Esophagus squamous epithelium (tissue), 5 donors: ENCODE measurements around the gene SPEM3. TPM values are rescaled to one million over a fixed set of nuclear protein-coding genes. Genes with fewer than 3 reads are reported as not detected.

Source experiments
- DNase-seq: peaks from one replicate; lab custom pipeline; 2025; lab: John Stamatoyannopoulos, UW
- H3K27ac ChIP-seq, 4 donors: fragments of 200-600 bp; sonication (generic); one replicate each; pipeline ENCODE4 v1.5.1; 2016 to 2019; ENCODE audit warnings: mild to moderate bottlenecking in 1 of 4
- H3K27me3 ChIP-seq, 4 donors: fragments of 200-600 bp; sonication (generic); 1 replicate in 3 of 4; 2 replicates in 1 of 4; pipeline versions ENCODE4 v1.5.1 to v1.6.0; 2017 to 2021; ENCODE audit warnings: antibody characterized with exemption in 1 of 4
- H3K36me3 ChIP-seq, 3 donors: fragments of 200-600 bp; sonication (generic); one replicate each; pipeline ENCODE4 v1.5.1; 2016 to 2019
- H3K4me1 ChIP-seq, 3 donors: fragments of 200-600 bp; sonication (generic); one replicate each; pipeline ENCODE4 v1.5.1; 2017 to 2019
- H3K4me3 ChIP-seq, 4 donors: fragments of 200-600 bp; sonication (generic); 1 replicate in 3 of 4; 2 replicates in 1 of 4; pipeline ENCODE4 v1.5.1; 2016 to 2019; ENCODE audit warnings: mild to moderate bottlenecking in 2 of 4, moderate library complexity in 1 of 4
- H3K9me3 ChIP-seq, 3 donors: fragments of 200-600 bp; sonication (generic); one replicate each; pipeline ENCODE4 v1.5.1; 2016 to 2019
- POLR2A ChIP-seq, 4 donors: fragments of 450-650 bp; IDR thresholded peaks; one replicate each; pipeline ENCODE4 v1.6.1; 2017; ENCODE audit warnings: antibody characterized with exemption in 4 of 4, mild to moderate bottlenecking in 4 of 4, moderate library complexity in 3 of 4
- WGBS, 2 donors: methylation state at CpG; one replicate each; pipeline ENCODE4 v1.1.5; 2018; 5-methylcytosine and 5-hydroxymethylcytosine counted together
- intact Hi-C: fragments of 100-400 bp; cut with DNase I; formaldehyde crosslinking; loops from one replicate; pipeline ENCODE4 v1.15.0; 2022
- total RNA-seq, 4 donors: library from RNA; depleted of rRNA; stranded (reverse); fragments of >200 nt; gene quantifications; one replicate each; pipeline ENCODE4 v1.1.0, GENCODE V29; 2016
- TF ChIP-seq, protein P1 (sequence below), 6 experiments: fragments of 450-650 bp in 4 of 6; fragments of 200-600 bp in 2 of 6; sonication (generic) in 2 of 6; IDR thresholded peaks; one replicate each; pipeline ENCODE4 v1.5.1; 2016 to 2019; ENCODE audit warnings: antibody characterized with exemption in 6 of 6, mild to moderate bottlenecking in 4 of 6, moderate library complexity in 4 of 6
- donor health status: DM: yes; HTN: yes; CAD: no.

The SPEM3 gene
- total RNA-seq, 4 donors from 2014 or later = not detected

DNA sequence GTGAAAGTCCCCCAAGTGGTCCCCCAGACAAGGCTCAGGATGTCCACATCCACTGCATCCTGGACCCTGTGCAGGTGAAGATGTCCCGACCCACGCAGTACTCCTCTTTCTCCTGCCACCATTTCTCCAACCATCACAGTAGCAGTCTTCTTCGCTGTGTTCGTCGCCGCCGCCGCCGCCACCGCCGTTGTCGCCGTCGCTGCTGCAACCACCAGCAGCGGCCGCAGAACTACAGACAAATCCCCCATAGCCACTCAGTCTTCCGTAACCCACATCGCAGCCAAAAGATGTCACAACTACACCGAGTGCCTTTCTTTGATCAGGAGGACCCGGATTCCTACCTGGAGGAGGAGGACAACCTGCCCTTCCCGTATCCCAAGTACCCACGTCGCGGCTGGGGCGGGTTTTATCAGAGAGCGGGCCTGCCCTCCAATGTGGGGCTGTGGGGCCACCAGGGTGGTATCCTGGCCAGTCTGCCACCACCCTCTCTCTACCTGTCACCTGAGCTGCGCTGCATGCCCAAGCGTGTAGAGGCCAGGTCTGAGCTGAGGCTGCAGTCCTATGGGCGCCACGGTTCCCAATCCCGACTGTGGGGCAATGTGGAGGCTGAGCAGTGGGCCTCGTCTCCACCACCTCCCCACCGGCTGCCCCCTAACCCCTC is 2.3 kb upstream of the SPEM3 start:
- H3K27me3 ChIP-seq = no peaks in the 10 kb centered on the region
- intact Hi-C loops = no loop called here
- no peaks in the 10 kb centered on the region for H3K4me1 ChIP-seq
- WGBS, 2 donors = 94 to 95% methylated on average over 20 to 21 of the region's 33 CpGs
- no peak overlapping the region for H3K4me3 ChIP-seq
- no peak overlapping the region for H3K27ac ChIP-seq
- no peak for DNase-seq
- no peaks in the 10 kb centered on the region for H3K9me3 ChIP-seq
- TF ChIP-seq, protein P1, sequence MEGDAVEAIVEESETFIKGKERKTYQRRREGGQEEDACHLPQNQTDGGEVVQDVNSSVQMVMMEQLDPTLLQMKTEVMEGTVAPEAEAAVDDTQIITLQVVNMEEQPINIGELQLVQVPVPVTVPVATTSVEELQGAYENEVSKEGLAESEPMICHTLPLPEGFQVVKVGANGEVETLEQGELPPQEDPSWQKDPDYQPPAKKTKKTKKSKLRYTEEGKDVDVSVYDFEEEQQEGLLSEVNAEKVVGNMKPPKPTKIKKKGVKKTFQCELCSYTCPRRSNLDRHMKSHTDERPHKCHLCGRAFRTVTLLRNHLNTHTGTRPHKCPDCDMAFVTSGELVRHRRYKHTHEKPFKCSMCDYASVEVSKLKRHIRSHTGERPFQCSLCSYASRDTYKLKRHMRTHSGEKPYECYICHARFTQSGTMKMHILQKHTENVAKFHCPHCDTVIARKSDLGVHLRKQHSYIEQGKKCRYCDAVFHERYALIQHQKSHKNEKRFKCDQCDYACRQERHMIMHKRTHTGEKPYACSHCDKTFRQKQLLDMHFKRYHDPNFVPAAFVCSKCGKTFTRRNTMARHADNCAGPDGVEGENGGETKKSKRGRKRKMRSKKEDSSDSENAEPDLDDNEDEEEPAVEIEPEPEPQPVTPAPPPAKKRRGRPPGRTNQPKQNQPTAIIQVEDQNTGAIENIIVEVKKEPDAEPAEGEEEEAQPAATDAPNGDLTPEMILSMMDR (IDR thresholded peaks at IDR 0.05) = no peak
- H3K36me3 ChIP-seq = no peaks in the 10 kb centered on the region

DNA sequence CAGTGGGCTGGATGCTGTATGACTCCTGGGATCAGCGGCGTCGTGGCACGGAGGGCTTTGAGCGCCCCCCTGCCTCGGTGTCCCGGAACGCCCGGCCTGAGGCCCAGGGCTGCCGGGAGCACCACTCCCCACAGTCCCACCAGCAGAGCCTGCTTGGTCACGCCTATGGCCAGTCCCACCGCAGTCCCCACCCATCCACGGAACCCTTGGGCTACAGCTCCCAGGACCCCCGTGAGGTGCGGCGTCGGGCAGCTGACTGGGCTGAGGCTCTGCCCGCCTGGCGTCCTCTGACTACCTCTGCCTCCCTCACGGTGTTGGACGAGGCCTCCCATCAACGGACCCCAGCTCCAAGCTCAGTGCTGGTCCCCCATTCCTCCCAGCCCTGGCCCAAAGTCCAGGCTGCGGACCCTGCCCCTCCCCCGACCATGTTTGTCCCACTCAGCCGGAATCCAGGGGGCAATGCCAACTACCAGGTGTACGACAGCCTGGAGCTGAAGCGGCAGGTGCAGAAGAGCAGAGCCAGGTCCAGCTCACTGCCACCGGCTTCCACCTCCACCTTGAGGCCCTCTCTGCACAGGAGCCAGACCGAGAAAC is 1.7 kb upstream of the SPEM3 start:
- WGBS, 2 donors = 73 to 81% methylated on average over 2 to 4 of the region's 29 CpGs
- Histone ChIP-seq H3K4me3 (no peak overlapping the region), H3K36me3 (no peaks in the 10 kb centered on the region), H3K27ac (no peak overlapping the region), H3K27me3 (no peaks in the 10 kb centered on the region), H3K4me1 (no peaks in the 10 kb centered on the region), H3K9me3 (no peaks in the 10 kb centered on the region)
- TF ChIP-seq POLR2A (IDR thresholded peaks at IDR 0.05) = no peak
- TF ChIP-seq, protein P1 (IDR thresholded peaks at IDR 0.05) = no peak
- no peak for DNase-seq
- intact Hi-C loops = no loop called here

DNA sequence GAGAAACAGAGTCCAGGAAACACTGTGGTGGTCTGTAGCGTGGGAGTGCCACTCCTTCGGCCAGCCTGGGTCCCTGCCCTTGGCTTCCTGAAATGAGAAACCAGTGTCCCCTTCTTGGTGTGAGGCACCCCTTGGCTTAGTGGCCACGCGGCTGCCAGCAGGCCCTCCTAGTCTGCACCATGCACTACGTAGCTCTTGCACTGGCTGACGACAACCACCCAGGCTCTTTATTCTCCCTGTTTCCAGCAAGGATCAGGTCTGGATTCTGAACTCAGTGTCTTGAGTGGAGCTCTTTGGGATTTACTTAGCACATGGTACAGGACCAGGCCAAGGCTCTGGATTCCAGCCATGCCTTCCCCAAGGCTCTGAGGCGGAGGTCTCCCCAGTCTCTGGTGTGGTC is 1.1 kb upstream of the SPEM3 start:
- Histone ChIP-seq H3K27me3 (no peaks in the 10 kb centered on the region), H3K4me3 (no peak overlapping the region), H3K4me1 (no peaks in the 10 kb centered on the region), H3K36me3 (no peaks in the 10 kb centered on the region), H3K9me3 (no peaks in the 10 kb centered on the region), H3K27ac (no peak overlapping the region)
- DNase-seq = no peak
- WGBS, 2 donors = 88 to 93% methylated on average over 5 to 7 of the region's 7 CpGs
- TF ChIP-seq, protein P1 (IDR thresholded peaks at IDR 0.05) = no peak
- no peak for TF ChIP-seq POLR2A (IDR thresholded peaks at IDR 0.05)
- intact Hi-C loops = no loop called here

DNA sequence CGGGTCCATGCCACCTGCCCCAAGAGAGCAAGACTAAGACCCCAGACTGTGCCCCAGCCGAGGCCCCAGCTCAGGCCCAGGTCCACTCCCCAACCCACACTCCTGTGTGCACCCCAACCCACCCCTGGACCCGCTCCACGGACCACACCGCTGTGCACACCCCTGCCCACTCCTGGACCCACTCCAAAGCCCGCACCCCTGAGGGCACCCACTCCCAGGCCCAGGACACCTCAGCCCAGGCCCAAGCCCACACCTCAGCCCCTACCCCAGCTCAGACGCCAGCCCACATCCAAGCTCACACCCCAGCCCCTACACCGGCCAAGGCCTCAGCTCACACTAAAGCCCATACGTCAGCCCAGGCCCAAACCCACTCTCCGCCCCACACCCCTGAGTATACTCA is 1.1 kb downstream of the SPEM3 start:
- H3K9me3 ChIP-seq = no peaks in the 10 kb centered on the region
- WGBS, 2 donors = 93 to 98% methylated on average over 7 to 8 of the region's 10 CpGs
- H3K4me1 ChIP-seq = peaks cover 0 to 3% (median 1%) of the 10 kb centered on the region in 3 donors
- TF ChIP-seq, protein P1 (IDR thresholded peaks at IDR 0.05) = no peak
- TF ChIP-seq POLR2A (IDR thresholded peaks at IDR 0.05) = no peak
- no peak overlapping the region for H3K27ac ChIP-seq
- intact Hi-C loops = no loop called here
- no peak overlapping the region for H3K4me3 ChIP-seq
- peaks cover 0 to 5% (median 0%) of the 10 kb centered on the region in 4 donors for H3K27me3 ChIP-seq
- no peak for DNase-seq
- no peaks in the 10 kb centered on the region for H3K36me3 ChIP-seq

DNA sequence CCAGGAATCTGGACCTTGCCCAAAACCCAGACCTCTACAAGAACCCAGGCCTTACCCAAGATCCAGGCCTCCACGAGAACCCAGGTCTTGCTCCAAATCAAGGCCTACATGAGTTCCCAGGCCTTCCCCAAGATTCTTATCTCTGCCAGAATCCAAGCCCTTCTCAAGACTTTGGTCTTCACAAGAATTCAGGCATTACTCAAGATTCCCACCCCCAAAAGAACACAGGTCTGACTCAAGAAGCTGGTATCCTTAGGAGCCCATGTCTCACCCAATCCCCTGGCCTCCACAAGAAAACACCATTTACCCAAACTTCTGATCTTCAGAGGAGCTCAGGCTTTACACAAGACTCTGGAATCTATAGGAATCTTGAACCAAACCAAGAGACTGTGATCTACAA is 2.6 kb downstream of the SPEM3 start:
- H3K36me3 ChIP-seq = no peaks in the 10 kb centered on the region
- no peaks in the 10 kb centered on the region for H3K9me3 ChIP-seq
- H3K27ac ChIP-seq = no peak overlapping the region
- no peak for DNase-seq
- H3K4me1 ChIP-seq = peaks cover 5 to 16% (median 13%) of the 10 kb centered on the region in 3 donors
- intact Hi-C loops = no loop called here
- 64% methylated on average over 1 of the region's 1 CpG; no CpG with 5 or more reads in 1 of the 2 donors for WGBS, 2 donors
- no peak overlapping the region for H3K4me3 ChIP-seq
- H3K27me3 ChIP-seq = peaks cover 0 to 17% (median 0%) of the 10 kb centered on the region in 4 donors
- TF ChIP-seq, protein P1 (IDR thresholded peaks at IDR 0.05) = no peak
- TF ChIP-seq POLR2A (IDR thresholded peaks at IDR 0.05) = no peak
